HG03442 (cell line): Measurements from ENCODE around the gene DNMT3A.
A peak's percentile ranks its signal among the peaks of the same experiment; 100 is the strongest.

Source experiments
- ATAC-seq: cut with Tn5 transposase; IDR thresholded peaks from one replicate; pipeline ENCODE4 v1.9.1; 2021; ENCODE audit warnings: mild to moderate bottlenecking, moderate library complexity; ENCODE audit not compliant: unreplicated experiment

The DNMT3A gene

GRCh38 chr2:25341753-25342371 is at the start of gene DNMT3A:
DNMT3A (minus strand) TSS chr2:25341925; CDS start chr2:25313984, 27,941 bp downstream.
- peak; percentile 25 for ATAC-seq

DNA sequence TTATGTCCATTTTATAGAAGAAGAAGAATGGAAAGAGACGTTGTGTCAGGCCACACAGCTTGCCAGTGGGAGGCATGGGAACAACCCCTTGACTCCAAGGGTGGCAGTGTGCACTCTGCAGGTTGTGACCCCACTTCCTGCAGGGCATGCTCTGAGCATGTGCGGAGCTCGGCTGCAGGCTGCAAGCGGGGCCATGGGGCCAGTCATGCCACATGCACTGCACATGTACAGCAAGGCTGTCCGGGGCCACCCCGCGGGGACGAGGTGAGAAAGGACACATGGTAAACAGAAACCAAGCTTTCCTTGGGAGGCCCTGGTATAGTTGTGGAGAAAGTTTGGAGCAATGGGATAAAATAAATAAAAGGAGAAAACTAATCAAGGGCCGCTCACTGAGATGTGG is 47.4 kb upstream of the DNMT3A start:
- no peak for ATAC-seq

DNA sequence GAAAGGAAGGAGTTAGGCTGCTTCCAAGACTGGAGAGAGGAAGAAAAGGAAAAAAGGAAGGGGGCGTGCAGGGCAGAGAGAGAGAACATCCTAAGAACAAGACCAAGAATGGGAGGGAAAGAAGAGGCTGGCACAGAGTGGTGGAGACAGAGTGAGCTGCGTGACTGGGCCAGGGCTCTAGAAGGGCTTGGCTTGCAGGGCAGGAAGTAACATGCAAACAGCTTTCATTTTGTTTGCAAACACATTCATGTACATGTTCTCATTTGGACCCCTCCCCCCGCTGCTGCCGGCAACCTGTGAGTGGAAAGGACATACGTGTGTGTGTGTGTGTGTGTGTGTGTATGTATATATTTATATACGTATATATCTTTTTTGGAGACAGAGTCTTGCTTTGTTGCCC is 46.8 kb upstream of the DNMT3A start:
- no peak for ATAC-seq

DNA sequence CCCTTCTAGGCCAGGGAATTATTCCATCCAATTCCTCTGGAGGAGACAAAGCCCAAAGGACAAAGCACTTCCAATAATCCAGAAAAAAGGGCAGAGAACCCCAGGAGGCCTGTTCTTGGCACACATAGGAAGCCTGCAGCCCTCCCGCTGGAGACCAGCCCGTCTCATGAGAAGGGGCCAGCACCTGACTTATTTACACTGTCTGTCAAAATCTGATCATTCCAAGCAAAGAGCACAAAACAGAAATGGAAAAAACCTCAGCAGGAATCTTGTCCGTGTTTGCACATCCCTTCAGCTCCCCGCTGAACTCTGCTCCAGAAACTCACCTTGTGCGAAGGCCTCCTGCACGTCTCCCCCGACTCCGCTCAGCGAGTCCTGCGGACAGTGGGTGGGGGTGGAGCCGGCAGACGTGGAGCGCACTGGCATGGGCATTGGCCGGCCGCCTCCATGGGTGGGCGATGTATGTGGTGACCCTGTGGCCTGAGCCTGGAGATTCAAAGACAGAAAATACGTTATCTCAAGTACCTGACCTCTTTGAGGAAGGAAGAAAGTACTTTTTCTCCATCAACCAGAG is 46.2 kb upstream of the DNMT3A start:
- no peak for ATAC-seq

DNA sequence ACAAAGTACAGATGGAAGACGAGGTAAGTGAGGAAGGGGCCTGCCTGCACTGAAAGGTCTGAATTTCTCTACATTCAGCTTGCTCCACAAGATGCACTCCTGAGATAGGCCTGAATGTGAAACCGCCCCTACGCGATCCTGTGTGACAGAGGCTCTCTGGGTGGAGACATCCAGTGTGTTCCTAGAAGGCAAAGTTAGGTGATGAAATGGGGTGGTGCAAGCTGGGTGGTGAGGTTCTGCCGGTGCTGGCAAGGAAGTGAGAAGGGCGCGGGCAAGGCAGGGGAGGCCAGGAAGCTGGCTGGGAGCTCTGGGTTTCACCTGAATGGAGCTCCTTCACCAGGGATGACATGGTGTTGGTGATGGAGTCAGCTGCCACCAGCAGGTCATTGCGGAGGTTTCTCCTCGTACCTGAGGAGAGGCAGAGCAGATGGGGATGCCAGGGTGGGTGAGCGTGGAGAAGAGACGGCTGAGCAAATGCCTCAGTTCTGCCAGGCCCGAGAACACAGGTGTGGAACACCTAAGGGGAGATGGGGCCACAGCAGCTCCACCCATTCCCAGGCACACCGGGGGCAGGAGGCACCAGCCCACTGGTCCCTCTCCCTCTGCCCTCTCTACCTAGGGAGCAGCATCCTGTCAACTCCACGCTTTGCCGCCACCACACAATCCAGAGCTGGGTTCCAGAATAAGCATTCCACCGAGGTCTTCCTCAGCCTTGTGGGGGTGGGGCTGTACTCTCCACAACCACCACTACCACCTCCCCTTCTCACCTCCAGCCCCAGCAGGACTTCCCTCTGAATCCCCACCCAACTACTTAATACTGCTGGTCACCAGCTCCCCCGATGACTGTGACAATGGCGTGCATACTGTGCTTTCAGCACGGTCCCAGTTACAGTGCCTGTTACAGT is 45.5 kb upstream of the DNMT3A start:
- no peak for ATAC-seq

DNA sequence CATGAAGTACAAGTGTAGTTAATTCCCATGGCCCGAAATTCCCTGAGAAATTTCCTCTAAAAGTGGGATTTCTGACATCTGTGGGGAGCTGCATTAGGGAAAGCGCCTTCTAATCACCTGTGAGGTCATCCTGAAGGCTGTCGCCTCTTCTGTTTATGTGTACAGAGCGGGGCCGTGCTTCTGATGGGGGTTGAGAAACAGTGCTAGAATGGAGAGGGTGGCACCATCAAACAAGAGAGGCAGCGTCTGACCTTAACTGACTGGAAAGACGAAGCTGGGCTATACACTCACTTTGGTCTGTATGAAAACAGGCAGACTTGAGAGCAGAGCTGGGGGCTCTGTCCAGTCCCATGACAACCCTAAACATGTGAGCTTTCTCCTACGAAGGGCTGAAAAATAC is 44.2 kb upstream of the DNMT3A start:
- ATAC-seq = no peak

DNA sequence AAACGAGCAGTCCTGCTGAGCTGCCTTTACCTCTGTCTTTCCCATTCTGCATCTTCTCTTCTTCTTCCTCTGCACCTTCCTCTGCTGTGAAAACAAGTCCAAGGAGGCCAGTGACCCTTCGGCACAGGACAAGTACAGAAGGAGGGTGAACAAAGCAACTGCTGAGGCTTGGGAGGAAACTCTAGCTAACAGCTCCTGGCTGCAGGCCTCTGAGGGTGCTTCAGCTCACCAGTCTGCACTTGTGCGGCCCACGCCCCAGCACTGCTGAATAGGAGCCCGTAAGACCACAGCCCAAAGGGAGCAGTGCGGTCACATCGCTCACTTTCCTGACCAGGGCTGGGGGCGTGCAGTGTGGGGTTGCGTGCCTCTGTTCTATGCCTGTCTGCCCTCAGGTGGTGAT is 42.1 kb upstream of the DNMT3A start:
- ATAC-seq = no peak

DNA sequence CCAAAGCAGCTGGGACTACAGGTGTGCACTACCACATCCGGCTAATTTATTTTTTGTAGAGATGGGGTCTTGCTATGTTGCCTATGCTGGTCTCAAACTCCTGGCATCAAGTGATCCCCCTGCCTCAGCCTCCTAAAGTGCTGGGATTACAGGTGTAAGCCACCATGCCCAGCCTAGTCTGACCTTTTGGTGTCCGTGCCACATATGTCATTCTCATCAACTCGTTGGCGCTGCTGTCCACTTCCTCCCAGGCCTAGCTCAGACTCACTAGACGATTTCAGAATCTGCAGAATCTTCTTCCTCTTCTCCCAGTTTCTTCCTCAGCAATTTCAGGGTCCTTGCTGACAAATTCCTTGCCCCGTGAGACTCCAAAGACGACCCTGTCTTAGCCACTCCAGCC is 39.8 kb upstream of the DNMT3A start:
- no peak for ATAC-seq

GRCh38 chr2:25380586-25381375 is 39.1 kb upstream of the DNMT3A start:
- no peak for ATAC-seq

- ATAC-seq = no peak
Measured at GRCh38 chr2:25380023-25380422, 38.3 kb upstream of the DNMT3A start.

- no peak for ATAC-seq
Measured at GRCh38 chr2:25379535-25379934, 37.8 kb upstream of the DNMT3A start.

GRCh38 chr2:25378731-25379490 is 37.2 kb upstream of the DNMT3A start:
- ATAC-seq = no peak

DNA sequence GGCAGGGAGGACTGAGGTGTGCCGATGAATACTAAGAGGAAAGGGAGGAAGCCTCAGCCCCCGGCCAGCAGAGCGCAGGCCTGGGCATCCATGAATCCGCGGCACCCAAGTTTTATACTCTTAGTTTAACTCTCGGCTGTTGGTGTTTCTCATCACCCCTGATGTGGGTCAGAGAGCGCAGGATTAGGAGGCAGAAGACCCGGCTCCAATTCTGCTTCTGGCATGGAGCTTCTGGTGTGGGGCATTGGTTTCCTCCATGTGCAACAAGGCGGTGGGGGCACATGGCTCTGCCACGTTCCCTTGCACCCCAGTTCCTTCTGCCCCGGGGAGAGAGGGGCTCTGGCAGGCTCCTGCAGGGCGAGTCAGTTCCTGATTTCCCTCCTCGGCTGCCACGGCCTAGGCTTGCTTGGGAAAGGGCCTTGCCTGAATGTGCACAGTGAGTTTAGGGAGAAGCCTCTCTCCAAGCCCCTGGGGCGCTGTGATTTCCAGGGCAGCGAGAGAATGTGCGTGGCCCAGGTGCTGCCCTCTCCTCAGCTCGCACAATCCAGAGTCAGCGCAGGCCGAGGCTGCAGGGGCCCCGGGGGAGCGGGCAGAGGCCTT is 36.2 kb upstream of the DNMT3A start:
- no peak for ATAC-seq

- peak; percentile 94 for ATAC-seq
Measured at GRCh38 chr2:25376750-25377621, 35.3 kb upstream of the DNMT3A start.

GRCh38 chr2:25375989-25376545 is 34.3 kb upstream of the DNMT3A start:
- ATAC-seq = no peak

GRCh38 chr2:25375371-25375988 is 33.8 kb upstream of the DNMT3A start:
- ATAC-seq = no peak

DNA sequence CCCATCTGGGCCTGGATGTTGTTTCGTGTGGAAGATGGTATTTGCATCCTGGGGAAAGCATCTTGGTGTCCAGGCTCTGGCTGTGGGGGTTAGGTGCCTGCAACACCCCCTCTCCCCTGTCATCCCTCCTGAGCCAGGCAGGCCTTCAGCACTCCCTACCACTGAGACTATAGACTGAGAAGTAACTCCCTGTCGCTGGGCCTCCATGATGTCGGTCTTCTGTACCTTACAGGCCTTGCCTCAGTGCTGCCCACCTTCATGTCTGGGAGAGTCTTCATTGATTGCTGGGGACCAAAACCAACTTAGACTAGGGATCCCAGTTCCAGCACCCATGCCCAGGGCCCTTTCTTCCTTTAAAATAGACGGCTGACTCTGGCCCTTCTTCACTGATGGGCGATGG is 33.1 kb upstream of the DNMT3A start:
- no peak for ATAC-seq

- ATAC-seq = no peak
Measured at GRCh38 chr2:25374411-25374810, 32.7 kb upstream of the DNMT3A start.
